Measurements from ENCODE around the gene TRIM65.

The TRIM65 gene

DNA sequence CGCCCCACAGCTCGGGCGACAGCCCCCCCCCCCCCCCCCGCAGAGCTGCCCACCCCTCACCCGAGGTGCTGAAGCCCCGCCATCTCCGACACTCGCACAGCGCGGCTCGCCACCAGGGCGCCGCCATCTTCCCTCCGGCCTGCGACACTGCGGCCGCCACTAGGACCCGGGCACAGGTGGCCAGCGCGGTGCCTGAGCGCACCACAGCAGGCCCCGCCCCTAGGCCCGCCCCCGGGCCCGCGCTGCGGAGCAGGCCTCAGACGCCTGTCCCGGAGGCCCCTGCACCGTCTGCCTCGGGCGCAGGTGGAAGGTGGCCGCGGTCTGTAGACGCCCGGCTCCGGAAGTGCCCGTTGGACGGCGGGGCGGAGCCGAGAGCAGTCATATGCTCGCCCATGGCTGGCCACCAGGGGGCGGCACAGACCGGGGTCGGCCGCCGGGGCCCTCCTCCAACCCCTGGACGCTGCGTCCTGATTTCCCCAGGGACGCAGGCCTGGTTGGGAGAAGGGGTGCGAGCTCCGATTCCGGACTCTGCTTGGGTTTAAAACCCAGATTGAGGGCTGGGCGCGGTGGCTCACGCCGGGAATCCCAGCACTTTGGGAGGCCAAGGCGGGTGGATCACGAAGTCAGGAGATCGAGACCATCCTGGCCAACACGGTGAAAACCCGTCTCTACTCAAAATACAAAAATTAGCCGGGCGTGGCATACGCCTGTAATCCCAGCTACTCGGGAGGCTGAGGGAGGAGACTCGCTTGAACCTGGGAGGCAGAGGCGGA is 8.2 kb upstream of the TRIM65 start, which contains the start of gene MRPL38:
Gene MRPL38 (minus strand): TSS at position 136 of the 773 bp plus-strand sequence. CDS start 9 bp downstream, at position 127.
- H3K4me3 ChIP-seq (ENCODE audit: control insufficient read depth, low read depth, low read length), result peak within 1 kb of the TSS; percentile 90
- DNase-seq (ENCODE audit: low read depth), result peak; percentile 59
- TF ChIP-seq, protein P1, sequence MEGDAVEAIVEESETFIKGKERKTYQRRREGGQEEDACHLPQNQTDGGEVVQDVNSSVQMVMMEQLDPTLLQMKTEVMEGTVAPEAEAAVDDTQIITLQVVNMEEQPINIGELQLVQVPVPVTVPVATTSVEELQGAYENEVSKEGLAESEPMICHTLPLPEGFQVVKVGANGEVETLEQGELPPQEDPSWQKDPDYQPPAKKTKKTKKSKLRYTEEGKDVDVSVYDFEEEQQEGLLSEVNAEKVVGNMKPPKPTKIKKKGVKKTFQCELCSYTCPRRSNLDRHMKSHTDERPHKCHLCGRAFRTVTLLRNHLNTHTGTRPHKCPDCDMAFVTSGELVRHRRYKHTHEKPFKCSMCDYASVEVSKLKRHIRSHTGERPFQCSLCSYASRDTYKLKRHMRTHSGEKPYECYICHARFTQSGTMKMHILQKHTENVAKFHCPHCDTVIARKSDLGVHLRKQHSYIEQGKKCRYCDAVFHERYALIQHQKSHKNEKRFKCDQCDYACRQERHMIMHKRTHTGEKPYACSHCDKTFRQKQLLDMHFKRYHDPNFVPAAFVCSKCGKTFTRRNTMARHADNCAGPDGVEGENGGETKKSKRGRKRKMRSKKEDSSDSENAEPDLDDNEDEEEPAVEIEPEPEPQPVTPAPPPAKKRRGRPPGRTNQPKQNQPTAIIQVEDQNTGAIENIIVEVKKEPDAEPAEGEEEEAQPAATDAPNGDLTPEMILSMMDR (IDR thresholded peaks at IDR 0.05; ENCODE audit: control insufficient read depth, insufficient read depth, low read depth, low read length, missing control alignments), result peak; percentile 91

DNA sequence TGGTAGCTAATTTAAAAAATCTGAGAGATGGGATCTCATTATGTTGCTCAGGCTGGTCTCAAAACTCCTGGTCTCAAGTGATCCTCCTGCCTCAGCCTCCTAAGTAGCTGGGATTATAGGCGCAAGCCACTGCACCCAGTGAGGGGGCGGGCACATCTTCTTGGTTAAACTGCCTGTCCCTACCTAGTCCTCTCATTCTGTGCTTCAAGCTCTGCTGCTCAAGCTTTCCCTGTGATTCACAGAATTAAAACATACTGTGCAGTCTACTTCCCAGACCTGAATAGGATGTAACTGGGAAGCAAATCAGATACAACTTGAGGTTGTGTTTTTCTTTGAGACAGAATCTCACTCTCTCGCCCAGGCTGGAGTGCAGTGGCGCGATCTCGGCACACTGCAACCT is 5.7 kb upstream of the TRIM65 start:
- no peak overlapping the region for H3K4me3 ChIP-seq (ENCODE audit: control insufficient read depth, low read depth, low read length)
- no peak for DNase-seq (ENCODE audit: low read depth)
- TF ChIP-seq, protein P1 (IDR thresholded peaks at IDR 0.05; ENCODE audit: control insufficient read depth, insufficient read depth, low read depth, low read length, missing control alignments), result no peak

DNA sequence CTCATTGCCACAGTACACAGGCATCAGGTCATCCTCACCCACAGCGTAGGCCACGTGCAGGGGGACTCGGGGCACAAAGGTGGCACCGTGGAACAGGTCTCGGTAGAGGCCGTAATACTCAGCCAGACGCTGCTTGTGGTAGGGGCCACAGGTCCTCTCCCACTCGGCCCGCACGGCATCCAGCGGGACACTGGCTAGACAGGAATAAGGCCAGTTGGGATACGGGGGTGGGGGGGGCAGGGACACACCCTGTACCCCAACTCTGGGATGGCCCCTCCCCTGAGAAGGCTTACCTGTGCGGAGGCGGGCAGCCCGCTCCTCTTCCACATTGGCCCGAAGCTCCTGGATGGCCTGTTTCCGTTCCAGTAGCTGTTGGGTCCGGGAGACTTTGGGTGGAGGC is 5.0 kb upstream of the TRIM65 start:
- DNase-seq (ENCODE audit: low read depth), result no peak
- no peak overlapping the region for H3K4me3 ChIP-seq (ENCODE audit: control insufficient read depth, low read depth, low read length)
- TF ChIP-seq, protein P1 (IDR thresholded peaks at IDR 0.05; ENCODE audit: control insufficient read depth, insufficient read depth, low read depth, low read length, missing control alignments), result no peak

DNA sequence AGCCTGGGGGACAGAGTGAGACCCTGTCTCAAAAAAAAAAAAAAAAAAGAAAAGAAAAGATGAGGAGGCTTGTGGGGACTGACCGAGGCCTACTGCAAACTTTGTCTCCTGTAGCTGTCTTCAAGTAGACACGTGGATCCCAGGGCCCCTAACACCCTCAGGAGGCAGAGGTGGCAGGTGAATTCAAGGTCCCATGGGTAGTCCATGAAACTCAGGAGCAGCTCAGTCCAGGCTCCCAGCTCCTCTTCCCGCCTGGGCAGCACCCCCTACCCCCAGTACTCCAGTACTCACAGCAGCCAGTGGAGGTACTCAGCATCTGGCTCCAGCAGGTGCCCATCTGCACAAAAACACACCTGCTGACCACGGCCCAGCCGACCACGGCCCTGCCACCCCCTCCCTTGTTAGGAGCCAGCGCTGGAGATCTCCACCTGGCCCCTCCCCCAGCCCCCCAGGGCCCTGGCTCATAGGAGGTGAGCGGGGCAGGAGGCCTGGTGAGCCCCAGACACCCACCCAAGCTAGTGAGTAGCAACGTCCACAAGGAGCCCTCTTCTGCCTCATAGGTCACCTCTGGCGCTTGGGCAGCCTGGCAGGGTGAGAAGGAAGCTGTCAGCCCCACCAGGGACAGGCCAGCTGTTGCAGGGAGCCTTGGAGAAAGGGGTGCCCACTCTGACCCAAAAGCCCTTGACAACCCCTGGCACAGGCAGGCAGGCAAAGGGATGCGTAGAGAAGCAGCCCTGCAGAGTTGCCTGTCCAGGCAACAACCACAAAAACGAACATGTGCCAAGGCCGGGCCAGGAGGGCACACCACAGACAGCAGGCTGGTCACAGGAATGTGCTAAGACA is 4.2 kb upstream of the TRIM65 start:
- no peak for DNase-seq (ENCODE audit: low read depth)
- TF ChIP-seq, protein P1 (IDR thresholded peaks at IDR 0.05; ENCODE audit: control insufficient read depth, insufficient read depth, low read depth, low read length, missing control alignments), result no peak
- no peak overlapping the region for H3K4me3 ChIP-seq (ENCODE audit: control insufficient read depth, low read depth, low read length)

DNA sequence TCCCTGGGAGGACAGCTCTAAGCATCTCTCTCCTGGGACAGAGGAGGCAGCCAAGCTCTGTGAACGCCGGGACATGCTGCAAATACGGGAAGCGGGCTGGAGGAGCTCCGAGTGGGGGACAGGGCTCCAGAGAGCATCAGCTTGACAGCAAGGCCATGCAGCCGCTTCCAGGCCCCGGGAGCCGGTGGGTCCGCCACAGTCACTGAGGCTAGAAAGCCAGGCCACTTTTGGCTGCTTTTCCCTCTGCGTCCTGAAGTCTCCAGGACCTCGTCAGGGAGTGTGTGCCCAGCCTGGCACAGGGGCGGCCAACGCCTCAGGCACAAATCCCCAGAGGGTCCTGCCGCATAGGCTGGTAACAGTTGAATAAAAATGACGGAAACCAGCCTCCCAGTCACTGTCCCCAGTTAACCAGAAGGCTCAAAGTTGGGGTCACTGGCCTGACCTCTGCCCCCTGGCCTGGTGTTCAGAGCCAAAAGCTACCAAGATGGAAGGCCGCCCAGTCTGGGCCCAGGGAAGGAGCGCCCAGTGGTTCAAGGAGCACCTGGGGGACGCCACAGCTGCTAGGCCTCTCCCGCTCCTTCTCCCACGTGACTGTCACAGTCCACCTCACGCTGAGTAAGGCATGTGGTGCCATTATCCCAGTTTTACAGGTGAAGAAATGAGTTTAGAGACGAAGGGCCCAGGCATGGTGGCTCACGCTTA is 3.2 kb upstream of the TRIM65 start:
- H3K4me3 ChIP-seq (ENCODE audit: control insufficient read depth, low read depth, low read length), result no peak overlapping the region
- TF ChIP-seq, protein P1 (IDR thresholded peaks at IDR 0.05; ENCODE audit: control insufficient read depth, insufficient read depth, low read depth, low read length, missing control alignments), result no peak
- no peak for DNase-seq (ENCODE audit: low read depth)

DNA sequence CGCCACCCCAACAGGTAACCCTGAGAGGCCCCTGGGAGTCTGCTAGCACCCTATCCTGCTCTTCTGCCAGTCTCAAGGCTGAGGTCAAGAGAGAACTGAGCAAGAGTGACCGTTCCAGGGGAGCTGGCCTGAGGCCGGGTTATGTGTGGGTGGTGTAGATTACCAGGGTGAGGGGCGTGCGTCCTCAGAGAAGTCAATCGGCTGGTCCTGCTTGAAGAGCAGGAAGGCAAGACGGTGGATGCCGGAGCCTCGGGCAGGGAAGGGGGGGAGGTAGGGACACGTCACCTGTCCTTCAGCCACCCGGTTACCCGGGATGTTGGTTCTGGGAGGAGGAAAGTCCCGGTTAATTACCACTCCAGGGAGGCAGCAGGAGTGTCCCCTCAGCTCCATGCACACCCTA is 2.6 kb upstream of the TRIM65 start:
- TF ChIP-seq, protein P1 (IDR thresholded peaks at IDR 0.05; ENCODE audit: control insufficient read depth, insufficient read depth, low read depth, low read length, missing control alignments), result no peak
- H3K4me3 ChIP-seq (ENCODE audit: control insufficient read depth, low read depth, low read length), result no peak overlapping the region

More for the DNA sequence above, 2.6 kb upstream of the TRIM65 start:
- DNase-seq (ENCODE audit: low read depth), result no peak
